Loucy (cell line): ENCODE results near the gene CDHR2.

Experiments used
- CTCF ChIP-seq: fragments of 200-600 bp; sonication (generic); conservative IDR thresholded peaks from 2 replicates; pipeline ENCODE4 v1.5.1; 2014; ENCODE audit warnings: mild to moderate bottlenecking, antibody characterized with exemption, low read length
- EZH2phosphoT487 ChIP-seq: fragments of 200-600 bp; IDR thresholded peaks from 2 replicates; pipeline ENCODE4 v1.6.1; 2018; ENCODE audit warnings: antibody characterized with exemption, mild to moderate bottlenecking, moderate library complexity, borderline replicate concordance

GRCh38 chr5:176575066-176575465 lies 25.9 kb downstream of the CDHR2 start:
- TF ChIP-seq EZH2phosphoT487 (no peak), CTCF (no peak)
